PC-3 (cell line): ENCODE data around the gene TBC1D5. TPM values are rescaled to one million over a fixed set of nuclear protein-coding genes. Genes with fewer than 3 reads are reported as not detected.

ENCODE experiments used
- ATAC-seq: fragments of 200-7000 bp; cut with Tn5 transposase; 2 replicates; pipeline ENCODE4 v1.9.1; 2020; ENCODE audit warnings: mild to moderate bottlenecking, moderate library complexity
- BruUV-seq: library from RNA; stranded (reverse); fragments of 400-500 nt; replicated peaks from 2 replicates; lab custom pipeline; 2021; lab: Mats Ljungman, UMichigan
- CTCF ChIA-PET: fragments of 300-600 bp; sonication (Branson Sonifier 250); formaldehyde crosslinking; loops from one replicate; lab custom pipeline; 2022; ENCODE audit warnings: antibody characterized with exemption; lab: Charles Lee
- POLR2A ChIA-PET: fragments of 300-600 bp; sonication (Branson Sonifier 250); formaldehyde crosslinking; loops from one replicate; lab custom pipeline; 2022; ENCODE audit warnings: antibody characterized with exemption; ENCODE audit not compliant: unreplicated experiment; lab: Charles Lee
- DNase-seq: peaks from one replicate; pipeline ENCODE4 v3.0.0-alpha.2; 2015
- H2AFZ ChIP-seq: fragments of 300-600 bp; sonication (generic); 2 replicates; pipeline ENCODE4 v1.6.0; 2016; ENCODE audit warnings: antibody characterized with exemption, low read length
- H3F3A ChIP-seq: fragments of 300-600 bp; sonication (generic); one replicate; pipeline ENCODE4 v1.6.0; 2017; ENCODE audit warnings: antibody characterized with exemption, low read length, control low read depth, mild to moderate bottlenecking; ENCODE audit not compliant: unreplicated experiment
- H3K27ac ChIP-seq: fragments of 300-600 bp; sonication (generic); 2 replicates; pipeline ENCODE4 v1.5.1; 2016; ENCODE audit warnings: mild to moderate bottlenecking, low read length
- H3K27me3 ChIP-seq: fragments of 300-600 bp; sonication (generic); 2 replicates; pipeline ENCODE4 v1.6.1; 2016; ENCODE audit warnings: low read length, mixed read lengths
- H3K36me3 ChIP-seq: fragments of 300-600 bp; sonication (generic); 2 replicates; pipeline ENCODE4 v1.6.1; 2016; ENCODE audit warnings: low read depth, mixed run types, low read length, mixed read lengths
- H3K4me1 ChIP-seq: fragments of 300-600 bp; sonication (generic); 2 replicates; pipeline ENCODE4 v1.5.1; 2016; ENCODE audit warnings: low read length; ENCODE audit not compliant: insufficient read depth
- H3K4me2 ChIP-seq: fragments of 300-600 bp; sonication (generic); 2 replicates; pipeline ENCODE4 v1.6.0; 2016; ENCODE audit warnings: low read length
- H3K4me3 ChIP-seq: fragments of 300-600 bp; sonication (generic); 2 replicates; pipeline ENCODE4 v1.5.1; 2016; ENCODE audit warnings: mild to moderate bottlenecking, low read length, mixed read lengths
- H3K79me2 ChIP-seq: fragments of 300-600 bp; sonication (generic); 2 replicates; pipeline ENCODE4 v1.6.1; 2017; ENCODE audit warnings: low read length, mixed read lengths
- H3K9ac ChIP-seq: fragments of 300-600 bp; sonication (generic); 2 replicates; pipeline ENCODE4 v1.6.0; 2016; ENCODE audit warnings: mild to moderate bottlenecking, low read length
- H3K9me2 ChIP-seq: fragments of 300-600 bp; sonication (generic); replicated peaks from 2 replicates; pipeline ENCODE4 v1.6.1; 2016; ENCODE audit warnings: mixed run types, low read length, mixed read lengths
- H3K9me3 ChIP-seq: fragments of 300-600 bp; sonication (generic); 2 replicates; pipeline ENCODE4 v1.6.1; 2016; ENCODE audit warnings: low read length, mixed read lengths
- H4K20me1 ChIP-seq: fragments of 300-600 bp; sonication (generic); 2 replicates; pipeline ENCODE4 v1.6.1; 2016; ENCODE audit warnings: low read length, mixed read lengths
- CTCF ChIP-seq: fragments of 300-600 bp; sonication (generic); conservative IDR thresholded peaks from 2 replicates; pipeline ENCODE4 v1.5.1; 2017; ENCODE audit warnings: antibody characterized with exemption, low read depth, mild to moderate bottlenecking, low read length
- EZH2 ChIP-seq: fragments of 300-600 bp; sonication (generic); IDR thresholded peaks from one replicate; pipeline ENCODE4 v1.6.1; 2017; ENCODE audit warnings: antibody characterized with exemption, mild to moderate bottlenecking, low read length; ENCODE audit not compliant: unreplicated experiment
- EZH2phosphoT487 ChIP-seq: fragments of 300-600 bp; sonication (generic); IDR thresholded peaks from 2 replicates; pipeline ENCODE4 v1.6.1; 2018; ENCODE audit warnings: mild to moderate bottlenecking, antibody characterized with exemption, low read length, borderline replicate concordance
- intact Hi-C: fragments of 100-400 bp; cut with micrococcal nuclease; formaldehyde crosslinking; loops from 2 replicates; pipeline ENCODE4 v1.9.0; 2023
- total RNA-seq: library from RNA; depleted of rRNA; stranded (reverse); fragments of >200 nt; gene quantifications from 2 replicates; pipeline ENCODE4 v1.2.3, GENCODE V29; 2014

TBC1D5 gene
- total RNA-seq, 1 experiment from 2014 or later: 54.5 TPM

- Histone ChIP-seq H3K4me3 (no peak overlapping the region), H2AFZ (no peak overlapping the region), H3K27me3 (no peaks in the 10 kb centered on the region), H3K9ac (no peak overlapping the region), H3K79me2 (no peaks in the 10 kb centered on the region), H4K20me1 (no peaks in the 10 kb centered on the region), H3F3A (no peaks in the 10 kb centered on the region), H3K4me1 (peaks cover 19% of the 10 kb centered on the region), H3K4me2 (no peak overlapping the region), H3K36me3 (0 out of 2 replicates have a peak, but pooled peaks cover 9% of the 10 kb centered on the region), H3K27ac (no peak overlapping the region), H3K9me2 (no peaks in the 10 kb centered on the region), H3K9me3 (no peaks in the 10 kb centered on the region)
- no peak for DNase-seq
- TF ChIP-seq EZH2: no peak
- no peak for TF ChIP-seq CTCF
- no peak for TF ChIP-seq EZH2phosphoT487
- CTCF ChIA-PET: no interaction called here
- no TSS peak for BruUV-seq
- ATAC-seq: no peak
- POLR2A ChIA-PET: no interaction called here
- intact Hi-C loops: no loop called here
Observed at GRCh38 chr3:17154941-17155340, 587.5 kb downstream of the TBC1D5 start.

GRCh38 chr3:17154221-17154620, 588.2 kb downstream of the TBC1D5 start:
- intact Hi-C loops: no loop called here
- no peak overlapping the region for H3K4me2 ChIP-seq
- no peaks in the 10 kb centered on the region for H3K9me2 ChIP-seq
- H3K9me3 ChIP-seq: no peaks in the 10 kb centered on the region
- H3K9ac ChIP-seq: no peak overlapping the region
- CTCF ChIA-PET: no interaction called here
- H4K20me1 ChIP-seq: no peaks in the 10 kb centered on the region
- H3K4me1 ChIP-seq: peaks cover 19% of the 10 kb centered on the region
- no peak overlapping the region for H3K4me3 ChIP-seq
- H3K36me3 ChIP-seq: 0 out of 2 replicates have a peak, but pooled peaks cover 9% of the 10 kb centered on the region
- H3F3A ChIP-seq: no peaks in the 10 kb centered on the region
- BruUV-seq: no TSS peak
- H3K27me3 ChIP-seq: no peaks in the 10 kb centered on the region
- H3K79me2 ChIP-seq: no peaks in the 10 kb centered on the region
- no peak overlapping the region for H2AFZ ChIP-seq
- ATAC-seq (no peak), DNase-seq (no peak)
- no peak overlapping the region for H3K27ac ChIP-seq
- TF ChIP-seq EZH2 (no peak), EZH2phosphoT487 (no peak), CTCF (no peak)
- POLR2A ChIA-PET: no interaction called here

- DNase-seq (no peak), ATAC-seq (no peak)
- H3K27ac ChIP-seq: no peak overlapping the region
- H3F3A ChIP-seq: no peaks in the 10 kb centered on the region
- no peak overlapping the region for H3K9ac ChIP-seq
- no peaks in the 10 kb centered on the region for H3K9me3 ChIP-seq
- ChIA-PET CTCF (no interaction called here), POLR2A (no interaction called here)
- H2AFZ ChIP-seq: no peak overlapping the region
- H3K4me1 ChIP-seq: peaks cover 10% of the 10 kb centered on the region
- H3K4me2 ChIP-seq: no peak overlapping the region
- TF ChIP-seq EZH2: no peak
- no peak for TF ChIP-seq EZH2phosphoT487
- no peak for TF ChIP-seq CTCF
- H3K9me2 ChIP-seq: no peaks in the 10 kb centered on the region
- no peaks in the 10 kb centered on the region for H4K20me1 ChIP-seq
- H3K4me3 ChIP-seq: no peak overlapping the region
- intact Hi-C loops: no loop called here
- no TSS peak for BruUV-seq
- no peaks in the 10 kb centered on the region for H3K79me2 ChIP-seq
- 0 out of 2 replicates have a peak, but pooled peaks cover 9% of the 10 kb centered on the region for H3K36me3 ChIP-seq
- H3K27me3 ChIP-seq: no peaks in the 10 kb centered on the region
Observed at GRCh38 chr3:17153209-17153608, 589.2 kb downstream of the TBC1D5 start.
